ENCODE data around the gene SLC35A5. TPM values are rescaled to one million over a fixed set of nuclear protein-coding genes. Genes with fewer than 3 reads are reported as not detected.
A peak's percentile ranks its signal among the peaks of the same experiment; 100 is the strongest.
"Not testable (repeated sequence)": the region's sequence is repeated elsewhere in the genome, so short reads cannot be mapped to it uniquely, and the experiment has no call there.

SLC35A5 gene
- total and polyA plus RNA-seq, 2 of the 4 experiments (the other 2 are of a cell fraction): 19.5 to 25.6 TPM

DNA sequence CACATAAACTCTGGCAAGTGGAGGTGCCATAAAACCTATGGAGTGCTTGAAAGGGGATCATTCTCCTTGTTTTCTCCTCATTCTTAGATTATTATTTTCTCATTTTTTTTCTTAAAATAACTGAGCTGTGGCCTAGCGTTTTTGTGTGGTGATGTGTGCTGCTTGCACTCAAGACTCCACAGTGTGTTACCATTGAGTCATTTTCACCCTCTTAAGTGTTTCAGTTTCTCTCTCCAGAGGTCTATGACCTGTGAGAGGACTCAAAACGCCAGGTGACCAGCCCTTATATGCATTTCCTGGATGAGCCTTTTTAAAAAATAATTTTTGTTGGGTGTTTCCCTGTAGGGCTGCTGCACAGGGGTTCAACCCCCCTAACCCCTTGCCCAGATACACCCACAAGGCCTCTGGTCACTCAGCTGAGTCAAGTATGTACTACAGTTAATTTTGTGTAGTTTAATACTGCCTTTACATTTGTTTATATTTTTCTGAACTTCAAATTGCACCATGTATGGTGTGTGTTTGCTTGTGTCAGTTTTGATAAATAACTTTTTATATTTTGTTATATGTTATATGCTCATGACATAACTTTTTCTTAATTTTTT lies 47.2 kb upstream of the SLC35A5 start:
- TF ChIP-seq RAD21 (IDR thresholded peaks at IDR 0.05; ENCODE audit: low read length): no peak
- TF ChIP-seq NFE2L2 (IDR thresholded peaks at IDR 0.05; ENCODE audit: low read depth, low read length): no peak
- Histone ChIP-seq H3K9ac (ENCODE audit: low read depth, low read length) (no peak overlapping the region), H3K4me1 (ENCODE audit: control insufficient read depth, insufficient read depth, low read length) (no peaks in the 10 kb centered on the region), H3K4me3 (ENCODE audit: insufficient read depth, low read depth, low read length) (no peak overlapping the region), H3K56ac (ENCODE audit: extremely low read depth, insufficient read depth, low read length) (no peak overlapping the region), H3K9me1 (ENCODE audit: insufficient read depth, low read length) (no peaks in the 10 kb centered on the region), H3K27me3 (ENCODE audit: control insufficient read depth, insufficient read depth, low read length) (no peaks in the 10 kb centered on the region), H3K18ac (ENCODE audit: low read depth, low read length) (no peak overlapping the region), H2BK5ac (ENCODE audit: low read depth, low read length, poor library complexity, severe bottlenecking) (no peak overlapping the region), H2AK9ac (replicated peaks; ENCODE audit: low read depth, low read length, poor library complexity) (no peak overlapping the region), H2BK20ac (ENCODE audit: low read depth, low read length) (no peak overlapping the region), H3K27ac (ENCODE audit: insufficient read depth, low read length) (no peak overlapping the region), H4K20me1 (ENCODE audit: insufficient read depth, low read length) (no peaks in the 10 kb centered on the region), H3K14ac (replicated peaks; ENCODE audit: low read depth, low read length) (no peak overlapping the region), H2BK15ac (ENCODE audit: low read depth, low read length) (no peak overlapping the region), H3K79me1 (ENCODE audit: low read depth in 1 of 2, low read length in 2 of 2) (no peaks in the 10 kb centered on the region), H4K91ac (ENCODE audit: insufficient read depth, low read depth, low read length) (no peak overlapping the region), H3K36me3 (ENCODE audit: control insufficient read depth, insufficient read depth, low read length) (no peaks in the 10 kb centered on the region), H4K8ac (ENCODE audit: low read depth in 2 of 2, low read length in 2 of 2) (no peak overlapping the region), H4K5ac (ENCODE audit: low read depth, low read length) (no peak overlapping the region), H2BK120ac (ENCODE audit: low read depth, low read length) (no peak overlapping the region), H3K23ac (ENCODE audit: low read depth, low read length) (no peak overlapping the region), H3K4me2 (ENCODE audit: low read depth, low read length) (no peak overlapping the region), H2AFZ (replicated peaks; ENCODE audit: low read length, poor library complexity) (no peak overlapping the region), H3K4ac (ENCODE audit: low read depth, low read length) (no peak overlapping the region), H2AK5ac (ENCODE audit: low read depth, low read length) (no peak overlapping the region), H3K9me3 (ENCODE audit: control insufficient read depth, insufficient read depth, low read length) (no peaks in the 10 kb centered on the region)
- no TSS peak for BruUV-seq (replicated peaks)
- ATAC-seq (ENCODE audit: low read depth) (no peak), DNase-seq (peak; percentile 41)
- ChIA-PET POLR2A (ENCODE audit: unreplicated experiment) (no interaction called here), CTCF (interaction anchor here (1.0 to 1.3 kb wide), 2 partner anchors 188 to 210 kb away, joined by 3 to 7 read pairs; no protein-coding TSS in a partner anchor)
- intact Hi-C loops (cut with micrococcal nuclease): loop anchor here (5.0 kb wide), 1 partner anchor 72 kb away; no protein-coding TSS in a partner anchor
- WGBS, 2 experiments (ENCODE audit: extremely low coverage in 2 of 2, insufficient read length in 1 of 2): no CpG with 5 or more reads among the region's 2 CpGs
- in situ Hi-C loops (cut with MboI; ENCODE audit: low sequenced_read_pairs): loop anchor here (25.0 kb wide), 1 partner anchor 377 kb away; the partner anchor contains the start of gene GCSAM
- dilution Hi-C loops (cut with HindIII; ENCODE audit: low sequenced_read_pairs, unreplicated experiment): loop anchor here (25.0 kb wide), 1 partner anchor 202 kb away; no protein-coding TSS in a partner anchor

GRCh38 chr3:112518970-112519369 lies 42.9 kb upstream of the SLC35A5 start:
- H2BK20ac ChIP-seq (ENCODE audit: low read depth, low read length); H3K27me3 ChIP-seq (ENCODE audit: control insufficient read depth, insufficient read depth, low read length); BruUV-seq (replicated peaks); POLR2A ChIA-PET (ENCODE audit: unreplicated experiment); H3K4me3 ChIP-seq (ENCODE audit: insufficient read depth, low read depth, low read length); H3K79me1 ChIP-seq (ENCODE audit: low read depth in 1 of 2, low read length in 2 of 2); H2AFZ ChIP-seq (replicated peaks; ENCODE audit: low read length, poor library complexity); H3K36me3 ChIP-seq (ENCODE audit: control insufficient read depth, insufficient read depth, low read length); H3K4me1 ChIP-seq (ENCODE audit: control insufficient read depth, insufficient read depth, low read length); H2BK120ac ChIP-seq (ENCODE audit: low read depth, low read length); H4K8ac ChIP-seq (ENCODE audit: low read depth in 2 of 2, low read length in 2 of 2); H3K56ac ChIP-seq (ENCODE audit: extremely low read depth, insufficient read depth, low read length); H3K9ac ChIP-seq (ENCODE audit: low read depth, low read length); H3K9me1 ChIP-seq (ENCODE audit: insufficient read depth, low read length); H3K4me2 ChIP-seq (ENCODE audit: low read depth, low read length); H3K14ac ChIP-seq (replicated peaks; ENCODE audit: low read depth, low read length); H3K27ac ChIP-seq (ENCODE audit: insufficient read depth, low read length); H3K4ac ChIP-seq (ENCODE audit: low read depth, low read length); H4K91ac ChIP-seq (ENCODE audit: insufficient read depth, low read depth, low read length); H2BK15ac ChIP-seq (ENCODE audit: low read depth, low read length); H2BK5ac ChIP-seq (ENCODE audit: low read depth, low read length, poor library complexity, severe bottlenecking); H2AK9ac ChIP-seq (replicated peaks; ENCODE audit: low read depth, low read length, poor library complexity); H3K9me3 ChIP-seq (ENCODE audit: control insufficient read depth, insufficient read depth, low read length); DNase-seq; H3K23ac ChIP-seq (ENCODE audit: low read depth, low read length); H4K20me1 ChIP-seq (ENCODE audit: insufficient read depth, low read length); H4K5ac ChIP-seq (ENCODE audit: low read depth, low read length); H3K18ac ChIP-seq (ENCODE audit: low read depth, low read length); H2AK5ac ChIP-seq (ENCODE audit: low read depth, low read length); ATAC-seq (ENCODE audit: low read depth): not testable (repeated sequence)
- in situ Hi-C loops (cut with MboI; ENCODE audit: low sequenced_read_pairs): loop anchor here (25.0 kb wide), 1 partner anchor 382 kb away; the partner anchor contains the start of gene GCSAM
- CTCF ChIA-PET: interaction anchor here (0.6 to 1.1 kb wide), 2 partner anchors 214 to 226 kb away, joined by 3 to 5 read pairs; partner anchors contain the start of gene SLC9C1
- intact Hi-C loops (cut with micrococcal nuclease): loop anchor here (1.0 to 5.0 kb wide), 5 partner anchors 77 to 406 kb away; no protein-coding TSS in a partner anchor
- dilution Hi-C loops (cut with HindIII; ENCODE audit: low sequenced_read_pairs, unreplicated experiment): loop anchor here (25.0 kb wide), 1 partner anchor 207 kb away; no protein-coding TSS in a partner anchor
- WGBS, 2 experiments (ENCODE audit: extremely low coverage in 2 of 2, insufficient read length in 1 of 2): no CpG with 5 or more reads among the region's 3 CpGs

Measured in IMR-90 (cell line).